ENCODE data around the gene IL18BP. TPM values are rescaled to one million over a fixed set of nuclear protein-coding genes. Genes with fewer than 3 reads are reported as not detected.

The IL18BP gene
- total RNA-seq, 1 experiment from 2014 or later, result 18.2 TPM

- 0 out of 2 replicates have a peak, but pooled peaks cover 5% of the 10 kb centered on the region for H3K4me1 ChIP-seq (ENCODE audit: control insufficient read depth, insufficient read depth, low read length)
- H3K27ac ChIP-seq (ENCODE audit: low read length), result no peak overlapping the region
- ChIA-PET POLR2A (no interaction called here), CTCF (interaction anchor here (0.6 kb wide), 2 partner anchors 9 to 31 kb away, joined by 3 read pairs; no protein-coding TSS in a partner anchor)
- H3K4me3 ChIP-seq (ENCODE audit: low read depth in 2 of 2, low read length in 2 of 2), result no peak overlapping the region
- TF ChIP-seq POLR2AphosphoS5 (IDR thresholded peaks at IDR 0.05; ENCODE audit: low read depth, low read length) (no peak), CTCF (IDR thresholded peaks at IDR 0.05) (no peak)
- no peaks in the 10 kb centered on the region for H3K9me3 ChIP-seq (ENCODE audit: control insufficient read depth, insufficient read depth, low read depth, low read length)
- ATAC-seq (no peak), DNase-seq (ENCODE audit: low read depth, low spot score) (no peak)
- BruUV-seq (replicated peaks), result no TSS peak
- H3K36me3 ChIP-seq (ENCODE audit: control insufficient read depth, insufficient read depth, low read length), result peaks cover 15% of the 10 kb centered on the region
- in situ Hi-C loops (cut with HindIII; ENCODE audit: low pct_unique_long_range_greater_than_20kb, low sequenced_read_pairs), result no loop called here
- intact Hi-C loops (cut with micrococcal nuclease; ENCODE audit: unreplicated experiment), result no loop called here
- no peaks in the 10 kb centered on the region for H3K27me3 ChIP-seq (ENCODE audit: control insufficient read depth, insufficient read depth, low read length)
These were observed 10.4 kb downstream of the IL18BP start for GRCh38 chr11:72009156-72009555.

GRCh38 chr11:72010529-72011233 is 12.0 kb downstream of the IL18BP start:
- POLR2A ChIA-PET, result no interaction called here
- no TSS peak for BruUV-seq (replicated peaks)
- CTCF ChIA-PET, result interaction anchor here (0.7 kb wide), 1 partner anchor 33 kb away, joined by 3 read pairs; no protein-coding TSS in a partner anchor

More at GRCh38 chr11:72010529-72011233, 12.0 kb downstream of the IL18BP start:
- Histone ChIP-seq H3K4me3 (ENCODE audit: low read depth in 2 of 2, low read length in 2 of 2) (no peak overlapping the region), H3K27me3 (ENCODE audit: control insufficient read depth, insufficient read depth, low read length) (no peaks in the 10 kb centered on the region), H3K9me3 (ENCODE audit: control insufficient read depth, insufficient read depth, low read depth, low read length) (no peaks in the 10 kb centered on the region), H3K27ac (ENCODE audit: low read length) (no peak overlapping the region), H3K4me1 (ENCODE audit: control insufficient read depth, insufficient read depth, low read length) (no peaks in the 10 kb centered on the region), H3K36me3 (ENCODE audit: control insufficient read depth, insufficient read depth, low read length) (peaks cover 12% of the 10 kb centered on the region)
- DNase-seq (ENCODE audit: low read depth, low spot score), result no peak
- intact Hi-C loops (cut with micrococcal nuclease; ENCODE audit: unreplicated experiment), result no loop called here
- in situ Hi-C loops (cut with HindIII; ENCODE audit: low pct_unique_long_range_greater_than_20kb, low sequenced_read_pairs), result no loop called here
- no peak for TF ChIP-seq REST (IDR thresholded peaks at IDR 0.05; ENCODE audit: insufficient read depth in 1 of 2, low read depth in 2 of 2, low read length in 1 of 2)
- no peak for ATAC-seq
